ENCODE data around the gene ASTN2.

ASTN2 gene

DNA sequence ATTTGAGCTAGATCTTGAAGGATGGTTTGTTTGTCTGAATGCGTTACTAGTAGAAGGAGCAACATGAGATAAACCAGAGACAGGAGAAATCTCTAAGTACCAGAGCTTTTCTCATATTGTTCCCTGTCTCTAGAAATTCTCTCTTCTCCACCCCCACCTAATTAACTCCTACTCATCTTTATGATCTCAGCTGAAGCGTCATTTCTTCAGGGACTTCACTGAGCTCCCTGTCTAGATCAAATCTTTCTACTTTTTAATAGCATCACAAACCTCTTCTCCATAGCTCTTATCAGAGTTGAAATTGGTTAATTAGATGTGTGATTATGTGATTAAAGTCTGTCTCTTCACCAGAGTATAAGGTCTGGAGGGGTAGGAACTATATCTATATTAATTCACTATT, 1035.0 kb downstream of the ASTN2 start:
- no peak for DNase-seq (ENCODE audit: low spot score)

DNA sequence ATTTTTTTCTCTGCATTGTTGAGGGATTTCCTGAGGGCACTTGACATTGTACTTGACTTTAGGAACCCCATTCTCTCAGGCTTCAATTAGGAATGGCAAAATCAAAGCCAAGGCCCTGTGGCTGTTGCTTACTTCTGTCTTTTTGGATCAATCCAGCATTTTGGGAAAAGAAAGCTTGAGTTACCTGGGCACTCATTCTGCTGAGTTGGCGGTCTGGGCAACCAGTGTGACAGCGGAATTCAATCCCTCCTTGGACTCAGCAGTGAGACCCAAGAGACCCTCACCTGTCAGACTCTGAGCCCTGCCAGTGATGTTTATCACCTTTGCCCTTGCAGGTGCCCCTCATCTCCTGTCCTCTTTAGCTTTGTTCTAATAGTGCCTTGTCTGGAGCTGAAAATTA, 1036.0 kb downstream of the ASTN2 start:
- DNase-seq (ENCODE audit: low spot score) = no peak

DNA sequence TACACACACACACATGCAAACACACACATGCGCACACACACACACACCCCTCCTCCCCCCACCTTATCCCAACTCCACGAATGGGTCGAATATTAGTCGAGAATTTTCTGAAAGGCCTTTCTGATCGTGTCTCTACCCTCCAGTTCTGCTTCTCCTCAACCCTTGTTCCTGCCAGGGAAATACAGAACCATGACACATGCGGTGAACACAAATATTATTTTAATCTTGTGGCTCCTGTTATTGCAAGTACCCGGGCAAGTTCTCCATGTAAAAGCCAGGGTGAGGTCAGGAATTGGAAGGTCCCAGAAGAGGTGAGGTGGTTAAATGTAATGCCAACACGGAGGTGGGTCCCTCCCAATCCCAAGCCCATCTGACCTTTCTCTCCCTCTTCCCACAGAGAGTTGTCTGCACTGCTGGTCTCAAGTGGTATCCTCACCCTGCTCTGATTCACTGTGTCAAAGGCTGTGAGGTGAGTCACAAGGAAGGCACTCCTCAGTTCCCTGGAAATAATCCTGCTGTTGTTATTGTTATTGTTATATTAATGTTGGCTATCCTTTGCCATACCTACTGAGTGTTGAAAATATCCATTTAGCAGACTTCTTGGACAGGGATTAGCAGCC, 1037.6 kb downstream of the ASTN2 start:
- DNase-seq (ENCODE audit: low spot score) = no peak

Measured in germinal center (tissue), 1 donor.